HL-60/S4 treated with retinoic acid at 250 ng/mL for 4 days and 3 days (cell line): ENCODE measurements around the gene SMIM23.
"Not testable (repeated sequence)": the region's sequence is repeated elsewhere in the genome, so short reads cannot be mapped to it uniquely, and the experiment has no call there.

ENCODE experiments used
- in situ Hi-C: fragments of 300-500 bp; cut with MboI; formaldehyde crosslinking; loops from 2 replicates; pipeline ENCODE4 v1.7.0; 2022; ENCODE audit warnings: low sequenced_read_pairs

SMIM23 gene

GRCh38 chr5:171771856-171772255 lies 13.8 kb upstream of the SMIM23 start:
- in situ Hi-C loops, result no loop called here

GRCh38 chr5:171773106-171773505 lies 12.5 kb upstream of the SMIM23 start:
- in situ Hi-C loops, result no loop called here

- in situ Hi-C loops, result no loop called here
Measured at GRCh38 chr5:171774418-171774817, 11.2 kb upstream of the SMIM23 start.

GRCh38 chr5:171776213-171776612 lies 9.4 kb upstream of the SMIM23 start:
- in situ Hi-C loops, result no loop called here

GRCh38 chr5:171776770-171777759 lies 8.6 kb upstream of the SMIM23 start:
- in situ Hi-C loops, result no loop called here

GRCh38 chr5:171781744-171782143 lies 3.9 kb upstream of the SMIM23 start:
- in situ Hi-C loops, result not testable (repeated sequence)

- in situ Hi-C loops, result no loop called here
Measured at GRCh38 chr5:171782332-171782966, 3.2 kb upstream of the SMIM23 start.

GRCh38 chr5:171783051-171783450 lies 2.6 kb upstream of the SMIM23 start:
- in situ Hi-C loops, result no loop called here

GRCh38 chr5:171789353-171789752 lies 3.7 kb downstream of the SMIM23 start:
- in situ Hi-C loops, result no loop called here

- in situ Hi-C loops, result no loop called here
Measured at GRCh38 chr5:171790408-171790807, 4.8 kb downstream of the SMIM23 start.

GRCh38 chr5:171794470-171794960 lies 8.9 kb downstream of the SMIM23 start:
- in situ Hi-C loops, result no loop called here

GRCh38 chr5:171795381-171795780 lies 9.8 kb downstream of the SMIM23 start:
- in situ Hi-C loops, result no loop called here

GRCh38 chr5:171796436-171796835 lies 10.8 kb downstream of the SMIM23 start:
- in situ Hi-C loops, result no loop called here

GRCh38 chr5:171797543-171797942 lies 11.9 kb downstream of the SMIM23 start:
- in situ Hi-C loops, result no loop called here

GRCh38 chr5:171798418-171798817 lies 12.8 kb downstream of the SMIM23 start:
- in situ Hi-C loops, result no loop called here

GRCh38 chr5:171801839-171802238 lies 16.2 kb downstream of the SMIM23 start:
- in situ Hi-C loops, result no loop called here

GRCh38 chr5:171805746-171806145 lies 20.1 kb downstream of the SMIM23 start:
- in situ Hi-C loops, result no loop called here

- in situ Hi-C loops, result no loop called here
Measured at GRCh38 chr5:171806976-171807747, 21.5 kb downstream of the SMIM23 start.

GRCh38 chr5:171808453-171808852 lies 22.8 kb downstream of the SMIM23 start:
- in situ Hi-C loops, result no loop called here

- in situ Hi-C loops, result no loop called here
Measured at GRCh38 chr5:171808951-171809350, 23.3 kb downstream of the SMIM23 start.

- in situ Hi-C loops, result no loop called here
Measured at GRCh38 chr5:171810227-171810626, 24.6 kb downstream of the SMIM23 start.
